ENCODE results near the gene PPP1R9A.

GRCh38 chr7:94912085-94912484 is 4.7 kb downstream of the PPP1R9A start:
- TF ChIP-seq CTCF (IDR thresholded peaks at IDR 0.05; ENCODE audit: poor library complexity, severe bottlenecking), result no peak
- TF ChIP-seq POLR2AphosphoS5 (IDR thresholded peaks at IDR 0.05), result no peak
- TF ChIP-seq EZH2 (IDR thresholded peaks at IDR 0.05; ENCODE audit: borderline replicate concordance, insufficient read depth, low read length, poor library complexity, severe bottlenecking), result no peak
- no peak for TF ChIP-seq EP300 (conservative IDR thresholded peaks at IDR 0.05; ENCODE audit: poor library complexity, severe bottlenecking)
- no peak for TF ChIP-seq SMC3 (conservative IDR thresholded peaks at IDR 0.05; ENCODE audit: poor library complexity)
- TF ChIP-seq RAD21 (conservative IDR thresholded peaks at IDR 0.05), result no peak
- TF ChIP-seq REST (IDR thresholded peaks at IDR 0.05; ENCODE audit: borderline replicate concordance), result no peak

All from neural cell (in vitro differentiated cells).